WI38 (cell line): ENCODE measurements around the gene BDP1.
A peak's percentile ranks its signal among the peaks of the same experiment; 100 is the strongest.
"Not testable (repeated sequence)": the region's sequence is repeated elsewhere in the genome, so short reads cannot be mapped to it uniquely, and the experiment has no call there.

Experiments used
- H3K4me3 ChIP-seq: 2 replicates; pipeline ENCODE4 v1.5.1; 2011; ENCODE audit warnings: low read depth, mild to moderate bottlenecking, control low read depth, low read length
- CTCF ChIP-seq: IDR thresholded peaks from 2 replicates; pipeline ENCODE4 v1.5.1; 2012; ENCODE audit warnings: low read depth, mild to moderate bottlenecking, control low read depth, low read length

BDP1 gene

GRCh38 chr5:71596169-71596568 lies 140.7 kb downstream of the BDP1 start:
- no peak overlapping the region for H3K4me3 ChIP-seq
- no peak for TF ChIP-seq CTCF

- H3K4me3 ChIP-seq, result no peak overlapping the region
- no peak for TF ChIP-seq CTCF
Measured at GRCh38 chr5:71597001-71597400, 141.6 kb downstream of the BDP1 start.

GRCh38 chr5:71600783-71601182 lies 145.3 kb downstream of the BDP1 start:
- no peak overlapping the region for H3K4me3 ChIP-seq
- no peak for TF ChIP-seq CTCF

GRCh38 chr5:71601222-71602026 lies 146.0 kb downstream of the BDP1 start:
- peak; percentile 54; the same call in 1 of the 2 replicates for TF ChIP-seq CTCF
- H3K4me3 ChIP-seq, result no peak overlapping the region

GRCh38 chr5:71609916-71610315 lies 154.5 kb downstream of the BDP1 start:
- not testable (repeated sequence) for H3K4me3 ChIP-seq

- H3K4me3 ChIP-seq, result no peak overlapping the region
- TF ChIP-seq CTCF, result no peak
Measured at GRCh38 chr5:71615809-71616208, 160.4 kb downstream of the BDP1 start.
